SU-DHL-6 (cell line): ENCODE results near the gene CREB3L4.

ENCODE experiments used
- H2AFZ ChIP-seq: fragments of 200-600 bp; sonication (generic); 2 replicates; pipeline ENCODE4 v1.6.1; 2014; ENCODE audit warnings: low read depth, mild to moderate bottlenecking, moderate library complexity, mixed read lengths, antibody characterized with exemption, low read length; ENCODE audit not compliant: severe bottlenecking
- H3F3A ChIP-seq: fragments of 200-600 bp; shearing (Covaris generic); 2 replicates; pipeline ENCODE4 v1.6.0; 2016; ENCODE audit warnings: antibody characterized with exemption, mild to moderate bottlenecking; ENCODE audit not compliant: insufficient read depth
- H3K27ac ChIP-seq: fragments of 200-600 bp; sonication (generic); 2 replicates; pipeline ENCODE4 v1.5.1; 2016; ENCODE audit warnings: low read depth, mild to moderate bottlenecking, low read length, moderate library complexity, mixed read lengths
- H3K27me3 ChIP-seq: fragments of 200-600 bp; sonication (generic), shearing (Covaris generic); 2 replicates; pipeline ENCODE4 v1.6.0; 2014; ENCODE audit warnings: mild to moderate bottlenecking, low read length
- H3K36me3 ChIP-seq: fragments of 200-600 bp; sonication (generic); 2 replicates; pipeline ENCODE4 v1.6.1; 2014; ENCODE audit warnings: mild to moderate bottlenecking, low read length, mixed read lengths
- H3K4me2 ChIP-seq: fragments of 300-600, 200-600 bp; shearing (Covaris generic), sonication (generic); 2 replicates; pipeline ENCODE4 v1.6.0; 2014; ENCODE audit warnings: low read length, low read depth, mild to moderate bottlenecking; ENCODE audit not compliant: poor library complexity, severe bottlenecking
- H3K4me3 ChIP-seq: fragments of 200-600 bp; sonication (generic); 2 replicates; pipeline ENCODE4 v1.5.1; 2014; ENCODE audit warnings: antibody characterized with exemption, low read length, mild to moderate bottlenecking, mixed read lengths; ENCODE audit not compliant: insufficient read depth, poor library complexity, severe bottlenecking
- H3K79me2 ChIP-seq: fragments of 200-600 bp; sonication (generic); 2 replicates; pipeline ENCODE4 v1.6.1; 2014; ENCODE audit warnings: mild to moderate bottlenecking, low read length, moderate library complexity; ENCODE audit not compliant: insufficient read depth
- H3K9ac ChIP-seq: fragments of 200-600 bp; sonication (generic); 2 replicates; pipeline ENCODE4 v1.7.0; 2014; ENCODE audit warnings: mild to moderate bottlenecking, low read length
- H3K9me2 ChIP-seq: fragments of 200-600 bp; sonication (generic); replicated peaks from 2 replicates; pipeline ENCODE4 v1.6.1; 2014; ENCODE audit warnings: low read length; ENCODE audit not compliant: insufficient read depth
- H3K9me3 ChIP-seq: fragments of 200-600 bp; sonication (generic); 2 replicates; pipeline ENCODE4 v1.6.1; 2014; ENCODE audit warnings: low read length, mixed read lengths; ENCODE audit not compliant: insufficient read depth
- H4K20me1 ChIP-seq: fragments of 200-600 bp; sonication (generic); 2 replicates; pipeline ENCODE4 v1.6.1; 2014; ENCODE audit warnings: low read depth, mild to moderate bottlenecking, antibody characterized with exemption, low read length, moderate library complexity, mixed read lengths
- EZH2phosphoT487 ChIP-seq: fragments of 200-600 bp; sonication (generic), shearing (Covaris generic); conservative IDR thresholded peaks from 2 replicates; pipeline ENCODE4 v1.6.1; 2018; ENCODE audit warnings: mild to moderate bottlenecking, antibody characterized with exemption, low read length, moderate library complexity, mixed read lengths
- TF ChIP-seq, protein P1 (sequence below): fragments of 200-600 bp; sonication (generic); IDR thresholded peaks from one replicate; pipeline ENCODE4 v1.5.1; 2017; ENCODE audit warnings: antibody characterized with exemption, mild to moderate bottlenecking, low read length, moderate library complexity; ENCODE audit not compliant: insufficient read depth, poor library complexity, severe bottlenecking

The CREB3L4 gene

DNA sequence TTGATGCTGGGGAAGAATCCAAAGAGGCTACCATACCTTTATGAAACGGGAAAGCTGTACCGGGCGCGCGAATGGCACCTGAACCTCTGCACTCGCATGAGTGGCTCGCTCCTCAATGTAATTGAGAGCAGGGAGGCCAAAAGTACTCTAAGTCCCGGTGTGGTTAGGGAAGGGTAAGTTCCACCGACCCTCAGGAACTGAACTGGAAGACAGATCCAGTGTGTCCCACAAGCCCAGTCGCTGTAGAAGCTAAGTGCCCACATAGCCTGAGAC, 46.0 kb upstream of the CREB3L4 start:
- H3K27me3 ChIP-seq = no peaks in the 10 kb centered on the region
- H2AFZ ChIP-seq = no peak overlapping the region
- peaks cover 8% of the 10 kb centered on the region for H3F3A ChIP-seq
- peaks cover 55% of the 10 kb centered on the region for H3K79me2 ChIP-seq
- H4K20me1 ChIP-seq = peaks cover 4% of the 10 kb centered on the region; the same call in 1 of the 2 replicates
- peak overlapping the region; percentile 83 for H3K4me3 ChIP-seq
- H3K27ac ChIP-seq = peak overlapping the region; percentile 85
- 0 out of 2 replicates have a peak, but pooled peaks cover 10% of the 10 kb centered on the region for H3K36me3 ChIP-seq
- H3K9ac ChIP-seq = peak overlapping the region; percentile 89
- no peaks in the 10 kb centered on the region for H3K9me2 ChIP-seq
- no peak for TF ChIP-seq EZH2phosphoT487
- TF ChIP-seq, protein P1, sequence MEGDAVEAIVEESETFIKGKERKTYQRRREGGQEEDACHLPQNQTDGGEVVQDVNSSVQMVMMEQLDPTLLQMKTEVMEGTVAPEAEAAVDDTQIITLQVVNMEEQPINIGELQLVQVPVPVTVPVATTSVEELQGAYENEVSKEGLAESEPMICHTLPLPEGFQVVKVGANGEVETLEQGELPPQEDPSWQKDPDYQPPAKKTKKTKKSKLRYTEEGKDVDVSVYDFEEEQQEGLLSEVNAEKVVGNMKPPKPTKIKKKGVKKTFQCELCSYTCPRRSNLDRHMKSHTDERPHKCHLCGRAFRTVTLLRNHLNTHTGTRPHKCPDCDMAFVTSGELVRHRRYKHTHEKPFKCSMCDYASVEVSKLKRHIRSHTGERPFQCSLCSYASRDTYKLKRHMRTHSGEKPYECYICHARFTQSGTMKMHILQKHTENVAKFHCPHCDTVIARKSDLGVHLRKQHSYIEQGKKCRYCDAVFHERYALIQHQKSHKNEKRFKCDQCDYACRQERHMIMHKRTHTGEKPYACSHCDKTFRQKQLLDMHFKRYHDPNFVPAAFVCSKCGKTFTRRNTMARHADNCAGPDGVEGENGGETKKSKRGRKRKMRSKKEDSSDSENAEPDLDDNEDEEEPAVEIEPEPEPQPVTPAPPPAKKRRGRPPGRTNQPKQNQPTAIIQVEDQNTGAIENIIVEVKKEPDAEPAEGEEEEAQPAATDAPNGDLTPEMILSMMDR = no peak
- H3K9me3 ChIP-seq = no peaks in the 10 kb centered on the region
- H3K4me2 ChIP-seq = peak overlapping the region; percentile 74

DNA sequence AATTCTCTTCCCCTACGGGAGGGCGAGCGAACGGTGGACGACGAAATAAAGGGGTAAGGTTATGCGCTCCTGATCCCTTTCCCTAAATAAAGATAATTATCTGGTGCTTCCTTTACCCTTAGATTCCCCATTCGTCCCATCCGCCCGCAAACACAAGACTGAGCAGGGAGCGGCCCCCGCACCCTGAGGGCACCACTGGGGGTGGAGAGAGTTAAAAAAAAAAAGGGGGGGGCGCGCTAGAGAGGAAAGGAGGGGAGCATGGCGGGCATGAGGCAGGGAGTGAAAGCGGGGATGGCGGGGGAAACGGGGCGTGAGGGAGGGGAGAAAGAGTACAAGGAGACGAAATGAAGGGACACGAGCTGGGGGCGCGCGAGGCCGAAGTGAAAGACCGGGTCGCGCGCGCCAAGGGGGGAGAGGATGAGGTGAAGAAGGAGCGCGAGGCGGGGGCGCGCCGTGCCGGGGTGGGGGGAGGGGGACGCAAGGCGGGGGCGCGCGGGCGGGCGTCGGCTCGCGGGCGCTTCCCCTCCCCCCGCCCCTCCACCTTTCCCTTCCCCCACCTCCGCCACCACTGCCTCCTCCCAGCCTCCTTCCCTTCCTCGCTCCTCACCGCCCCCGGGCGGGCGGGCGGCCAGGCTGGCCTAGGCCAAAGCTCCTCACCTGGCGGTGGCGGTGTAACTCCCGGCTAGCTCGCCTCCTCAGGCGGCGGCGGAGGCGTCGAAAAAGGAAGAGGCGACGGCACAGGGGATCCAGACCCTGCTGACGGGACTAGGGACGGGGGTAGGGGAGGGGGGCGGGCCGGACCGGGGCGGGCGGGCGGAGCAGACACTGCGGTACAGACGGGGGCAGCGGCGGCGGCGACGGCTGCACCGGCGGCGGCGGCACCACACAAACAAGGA, 45.4 kb upstream of the CREB3L4 start:
- no peaks in the 10 kb centered on the region for H3K27me3 ChIP-seq
- H3K79me2 ChIP-seq = peaks cover 49% of the 10 kb centered on the region
- 0 out of 2 replicates have a peak, but pooled peaks cover 10% of the 10 kb centered on the region for H3K36me3 ChIP-seq
- no peaks in the 10 kb centered on the region for H3K9me2 ChIP-seq
- H3F3A ChIP-seq = peaks cover 8% of the 10 kb centered on the region
- peak overlapping the region; percentile 74 for H3K4me2 ChIP-seq
- H3K9me3 ChIP-seq = no peaks in the 10 kb centered on the region
- H3K9ac ChIP-seq = peak overlapping the region; percentile 89
- H3K27ac ChIP-seq = peak overlapping the region; percentile 85
- H3K4me3 ChIP-seq = peak overlapping the region; percentile 83
- H4K20me1 ChIP-seq = peaks cover 4% of the 10 kb centered on the region; the same call in 1 of the 2 replicates
- TF ChIP-seq, protein P1 = no peak
- TF ChIP-seq EZH2phosphoT487 = no peak
- H2AFZ ChIP-seq = no peak overlapping the region

DNA sequence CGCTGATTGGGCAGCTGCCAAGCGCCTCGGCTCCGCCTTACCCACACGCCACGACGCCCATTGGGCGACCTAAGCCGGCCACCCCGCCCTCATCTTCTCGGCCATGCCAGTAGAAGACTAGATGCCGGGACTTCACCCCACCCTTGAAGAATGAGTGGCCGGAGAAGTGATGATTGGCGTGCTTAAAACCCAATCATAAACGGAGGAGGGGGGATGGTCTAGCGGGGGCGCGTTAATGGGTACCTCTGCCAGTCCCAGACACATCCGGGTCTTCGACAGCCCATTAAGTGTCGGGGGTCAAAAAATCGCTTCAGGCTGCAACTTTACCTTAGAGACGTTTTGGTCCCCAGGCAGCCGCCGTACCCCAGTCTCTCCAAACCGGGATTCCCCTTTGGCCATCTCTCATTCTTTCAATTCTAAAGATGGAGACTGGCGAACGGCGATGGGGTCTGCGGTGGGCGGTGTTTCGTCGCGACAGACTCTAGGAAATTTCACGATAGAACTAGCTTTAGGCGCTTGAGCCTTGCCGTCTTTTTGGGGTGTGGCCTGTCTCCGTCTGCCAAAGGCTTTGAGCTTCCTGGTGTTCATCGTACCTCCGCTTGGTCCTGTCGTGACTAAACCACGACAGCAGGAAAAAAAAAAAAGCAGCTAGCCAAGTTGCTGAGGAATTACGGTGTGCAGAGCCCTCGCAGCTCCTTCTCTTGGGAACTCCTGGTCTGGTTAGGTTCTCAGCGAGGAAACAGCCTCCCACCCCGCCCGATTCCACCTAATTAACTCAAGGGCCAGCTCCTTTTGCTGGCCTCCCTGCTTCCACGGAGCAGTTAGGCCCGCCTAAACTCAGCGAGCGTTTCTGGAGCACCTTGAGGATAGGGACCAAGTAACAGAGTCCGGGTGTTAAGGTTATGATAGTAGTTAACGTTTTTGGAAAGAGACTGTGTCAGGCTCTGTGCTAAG, 44.5 kb upstream of the CREB3L4 start, which contains the start of gene GATAD2B:
TSS of gene GATAD2B (minus strand) at position 1 of the 954 bp plus-strand sequence. CDS start 94,625 bp downstream, outside the sequence.
- H3K79me2 ChIP-seq = peaks cover 40% of the 10 kb centered on the region
- TF ChIP-seq, protein P1 = no peak
- no peak for TF ChIP-seq EZH2phosphoT487
- H3K9me3 ChIP-seq = no peaks in the 10 kb centered on the region
- peak within 1 kb of the TSS; percentile 77 for H2AFZ ChIP-seq
- peak within 1 kb of the TSS; percentile 88 for H3K4me3 ChIP-seq
- H3K9ac ChIP-seq = peak within 1 kb of the TSS; percentile 93
- peaks cover 10% of the 10 kb centered on the region for H3F3A ChIP-seq
- peaks cover 4% of the 10 kb centered on the region; the same call in 1 of the 2 replicates for H4K20me1 ChIP-seq
- H3K27ac ChIP-seq = peak within 1 kb of the TSS; percentile 85
- H3K36me3 ChIP-seq = 0 out of 2 replicates have a peak, but pooled peaks cover 7% of the 10 kb centered on the region
- no peaks in the 10 kb centered on the region for H3K27me3 ChIP-seq
- no peaks in the 10 kb centered on the region for H3K9me2 ChIP-seq
- peak within 1 kb of the TSS; percentile 95 for H3K4me2 ChIP-seq
